GM19452 (cell line): ENCODE measurements around the gene APRT.
"Not testable (repeated sequence)": the region's sequence is repeated elsewhere in the genome, so short reads cannot be mapped to it uniquely, and the experiment has no call there.

ENCODE experiments used
- ATAC-seq: cut with Tn5 transposase; IDR thresholded peaks from one replicate; pipeline ENCODE4 v1.9.1; 2021; ENCODE audit not compliant: unreplicated experiment

APRT gene

DNA sequence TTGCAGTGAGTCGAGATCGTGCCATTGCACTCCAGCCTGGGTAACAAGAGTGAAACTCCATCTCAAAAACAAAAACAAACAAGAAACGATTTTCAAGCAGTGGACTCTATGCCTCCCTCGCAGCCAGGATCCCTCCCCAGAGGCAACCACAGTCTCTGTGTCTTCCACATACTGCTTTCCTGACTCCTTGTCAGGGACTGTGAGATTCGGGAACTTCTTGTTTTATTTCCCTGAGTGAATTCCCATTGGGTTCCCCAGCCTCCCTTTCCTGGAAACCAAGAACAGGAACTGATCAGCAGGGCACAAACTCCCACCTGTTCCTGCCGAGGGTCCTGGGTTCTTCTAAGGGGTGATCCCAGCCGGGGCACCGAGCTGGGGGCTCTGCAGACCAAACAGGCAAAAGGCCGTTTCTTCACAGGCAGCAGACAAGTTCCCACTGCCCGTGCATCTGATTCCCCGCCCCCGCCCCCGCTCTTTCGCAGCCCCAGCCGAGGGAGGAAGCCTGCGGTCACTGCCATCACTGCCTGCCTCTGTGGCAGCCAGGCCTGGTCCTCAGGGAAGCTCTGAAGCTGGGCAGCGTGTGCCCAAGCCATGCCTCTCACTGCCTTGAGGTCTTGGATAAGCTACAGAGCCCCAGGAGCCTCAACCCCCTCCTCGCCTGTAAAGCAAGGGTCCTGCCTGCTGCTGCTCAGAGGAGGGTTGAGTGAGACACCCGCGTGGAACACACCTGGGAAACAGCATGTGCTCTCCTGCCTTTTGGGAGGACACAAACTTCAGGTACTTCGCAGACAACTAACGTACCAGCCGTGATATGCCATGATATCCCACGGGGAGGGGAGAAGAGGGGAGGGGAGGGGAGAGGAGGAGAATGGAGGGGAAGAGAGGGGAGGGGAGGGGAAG is 21.2 kb downstream of the APRT start:
- ATAC-seq, result no peak

DNA sequence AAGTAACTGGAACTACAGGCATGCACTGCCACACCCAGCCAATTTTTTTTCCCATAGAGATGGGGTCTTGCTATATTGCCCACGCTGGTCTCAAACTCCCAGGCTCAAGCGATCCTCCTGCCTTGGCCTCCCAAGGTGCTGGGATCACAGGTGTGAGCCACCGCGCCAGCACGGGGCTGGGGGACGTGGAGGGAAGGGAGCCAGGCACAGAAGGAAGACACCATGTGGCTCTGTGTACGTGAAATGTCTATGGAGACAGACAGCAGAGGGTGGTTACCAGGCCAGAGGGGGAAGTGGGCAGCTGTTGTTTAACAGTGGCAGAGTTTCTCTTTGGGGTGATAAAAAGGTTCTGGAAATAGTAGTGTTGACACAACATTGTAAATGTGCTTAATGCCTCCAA is 22.1 kb downstream of the APRT start:
- no peak for ATAC-seq

GRCh38 chr16:88788749-88789148 is 23.0 kb downstream of the APRT start:
- not testable (repeated sequence) for ATAC-seq

GRCh38 chr16:88787579-88788314 is 24.0 kb downstream of the APRT start:
- no peak for ATAC-seq

DNA sequence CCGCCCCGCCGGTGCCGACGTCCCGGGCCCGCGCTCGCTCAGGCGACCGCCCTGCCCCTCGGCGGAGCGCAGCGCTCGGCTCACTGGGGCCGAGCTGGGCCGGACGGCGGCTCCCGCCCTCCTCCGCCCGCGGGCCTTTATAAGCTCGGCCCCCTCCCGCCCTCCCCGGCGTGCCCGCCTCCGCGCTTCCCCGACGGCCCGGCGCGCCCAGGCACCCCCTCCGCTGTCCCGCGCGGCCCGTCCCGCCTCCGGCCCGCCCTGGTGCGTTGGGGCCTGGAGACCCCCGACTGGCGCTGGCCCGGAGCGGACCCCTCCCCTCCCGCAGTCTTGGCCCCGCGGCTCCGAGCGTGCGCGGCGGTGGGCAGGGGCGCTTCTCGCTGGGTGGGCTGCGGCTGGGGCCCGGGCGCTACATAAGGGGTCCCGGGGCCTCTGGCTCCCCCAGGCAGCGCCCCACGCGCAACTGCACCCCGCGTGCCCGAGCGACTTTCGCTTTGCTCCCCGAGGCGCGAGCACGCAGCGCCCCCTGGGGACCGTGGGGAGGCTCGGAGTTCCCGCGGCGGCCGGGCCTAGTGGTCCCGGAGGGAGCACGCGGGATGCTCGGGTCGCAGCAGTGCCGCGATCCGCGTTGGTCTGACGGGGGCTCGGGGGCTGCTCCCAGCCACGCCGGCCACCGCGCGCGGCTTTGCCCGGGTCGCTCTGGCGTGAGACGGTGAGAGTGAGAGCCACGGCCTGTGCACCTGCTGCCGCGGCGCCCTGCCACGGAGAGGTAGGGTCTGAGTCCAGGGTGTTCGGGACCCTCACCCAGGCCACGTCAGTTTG is 26.4 kb downstream of the APRT start, which contains the start of gene PIEZO1:
PIEZO1 (minus strand) TSS at position 115 of the 819 bp plus-strand sequence. CDS start 256 bp downstream, outside the sequence.
- no peak for ATAC-seq

DNA sequence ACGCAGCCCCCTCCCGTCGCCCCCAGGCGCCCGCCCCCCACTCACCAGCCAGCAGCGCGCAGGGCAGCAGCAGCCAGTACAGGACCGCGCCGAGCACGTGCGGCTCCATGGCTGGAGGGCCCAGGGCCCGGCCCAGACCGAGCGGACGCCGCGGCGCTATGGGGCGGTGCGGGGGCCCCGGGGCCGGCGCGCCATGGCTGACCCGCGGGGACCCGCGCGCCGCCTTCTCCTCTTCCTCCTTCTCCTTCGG is 26.9 kb downstream of the APRT start:
- ATAC-seq, result no peak

DNA sequence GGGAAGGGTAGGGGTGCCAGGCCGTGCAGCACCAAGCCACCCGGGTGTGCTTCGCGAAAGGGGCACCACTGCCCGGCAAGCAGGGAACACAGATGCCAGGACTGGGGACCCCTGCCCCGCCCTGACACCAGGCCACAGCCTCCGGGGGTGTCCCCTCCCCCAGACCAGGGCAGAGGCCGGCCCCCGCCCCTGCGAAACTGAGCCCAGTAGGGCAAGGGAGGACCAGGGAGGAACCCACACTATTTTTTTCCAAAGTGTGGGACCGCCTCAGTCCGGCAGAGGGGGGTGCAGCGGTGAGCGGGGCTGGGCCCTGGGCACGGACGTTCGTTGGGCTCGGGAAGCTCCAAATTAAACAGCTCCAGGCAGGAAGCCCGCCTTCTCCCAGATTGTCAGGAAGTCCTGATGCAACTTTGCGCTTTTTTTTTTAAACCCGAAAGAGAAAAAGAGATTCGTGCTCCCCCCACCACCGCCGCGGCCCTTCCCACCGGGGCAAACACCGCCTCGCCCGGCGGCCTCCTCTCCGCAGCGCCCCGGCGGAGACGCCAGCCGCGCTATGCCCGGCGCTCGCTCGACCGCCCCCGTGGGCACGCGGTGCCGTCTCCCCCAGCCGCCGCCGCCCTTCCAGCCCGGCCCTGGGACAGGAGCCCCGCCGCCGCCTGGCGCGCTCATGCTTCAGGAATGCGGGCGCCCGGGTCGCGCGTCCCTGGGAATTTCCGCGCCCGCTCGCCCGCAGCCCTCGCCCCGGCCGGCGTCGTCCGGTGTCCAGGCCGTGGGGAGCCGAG is 27.5 kb downstream of the APRT start:
- no peak for ATAC-seq

DNA sequence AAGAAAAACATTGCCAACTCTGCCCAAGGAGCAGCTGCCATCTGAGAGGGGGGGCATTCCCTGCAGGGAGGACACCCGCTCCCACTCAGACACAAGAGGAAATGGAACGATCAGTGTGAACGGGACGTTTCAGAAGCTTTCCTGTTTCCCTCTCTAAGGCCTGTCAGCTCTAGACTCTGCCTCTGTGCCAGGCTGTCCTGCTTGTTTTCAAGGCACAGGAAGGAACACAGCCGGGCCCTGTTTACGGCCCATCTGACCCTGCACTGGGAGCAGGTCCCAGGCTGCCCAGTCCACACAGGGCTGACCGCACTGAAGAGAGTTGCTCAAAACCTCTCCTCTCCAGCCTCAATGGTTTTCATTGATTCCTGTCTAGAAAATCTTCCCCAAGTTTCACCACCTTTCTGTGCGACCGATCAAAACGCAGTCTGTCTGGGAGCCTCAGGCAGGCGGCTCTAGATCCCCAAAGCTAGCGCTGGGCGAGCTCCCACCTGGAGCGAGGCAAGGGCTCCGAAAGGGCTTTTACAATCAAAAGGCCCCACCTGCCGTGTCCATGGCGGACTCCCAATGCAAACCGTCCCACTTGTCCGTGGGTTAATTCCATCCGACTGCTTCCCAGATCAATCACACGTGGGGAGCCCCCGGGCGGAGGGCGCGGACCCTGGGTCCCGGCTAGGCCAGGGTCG is 28.2 kb downstream of the APRT start:
- ATAC-seq, result no peak

GRCh38 chr16:88782454-88783390 is 29.0 kb downstream of the APRT start:
- no peak for ATAC-seq

DNA sequence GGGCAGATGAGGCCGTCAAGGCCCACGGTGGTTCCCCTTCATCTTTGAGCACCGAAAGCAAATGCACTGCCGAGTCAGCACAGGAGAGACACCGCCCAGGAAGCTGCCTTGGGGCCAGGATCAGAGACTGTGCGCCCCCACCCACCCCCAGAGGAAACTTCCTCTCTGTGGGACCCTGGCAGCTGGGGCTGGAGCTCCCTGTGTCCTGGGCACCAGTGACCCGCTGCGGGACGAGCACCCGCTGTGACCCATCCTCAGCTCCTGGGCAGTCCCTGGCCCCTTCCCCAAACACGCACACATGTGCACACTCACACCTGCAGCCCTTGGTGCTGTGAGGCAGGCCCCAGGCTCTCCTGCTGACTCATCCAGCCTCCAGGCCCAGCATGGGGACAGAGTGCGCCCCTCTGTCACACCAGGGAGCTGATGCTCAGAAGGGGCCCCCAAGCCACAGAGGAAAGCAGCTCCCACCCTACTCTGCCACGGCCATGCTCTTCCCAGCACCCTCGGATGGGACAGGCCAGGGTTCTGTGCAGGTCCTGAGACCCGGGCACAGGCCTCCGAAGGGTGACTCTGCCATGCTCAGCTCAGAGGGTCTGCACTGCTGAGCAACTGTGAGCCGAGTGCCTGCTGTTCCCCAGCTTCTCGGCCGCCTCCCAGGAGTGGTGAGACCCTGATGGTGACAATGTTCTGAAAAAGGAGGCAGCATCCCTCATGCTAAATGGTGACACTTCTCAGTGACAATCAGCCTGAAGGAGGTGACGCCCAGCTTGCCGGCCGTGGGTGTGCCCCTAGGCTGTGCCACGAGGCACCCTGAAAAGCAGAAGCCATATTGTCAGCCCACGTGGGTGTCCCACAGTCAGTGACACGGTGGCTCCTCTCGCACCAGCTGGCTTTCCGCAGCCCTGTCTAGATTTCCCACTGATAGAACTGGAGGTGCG is 30.3 kb downstream of the APRT start:
- ATAC-seq, result no peak

DNA sequence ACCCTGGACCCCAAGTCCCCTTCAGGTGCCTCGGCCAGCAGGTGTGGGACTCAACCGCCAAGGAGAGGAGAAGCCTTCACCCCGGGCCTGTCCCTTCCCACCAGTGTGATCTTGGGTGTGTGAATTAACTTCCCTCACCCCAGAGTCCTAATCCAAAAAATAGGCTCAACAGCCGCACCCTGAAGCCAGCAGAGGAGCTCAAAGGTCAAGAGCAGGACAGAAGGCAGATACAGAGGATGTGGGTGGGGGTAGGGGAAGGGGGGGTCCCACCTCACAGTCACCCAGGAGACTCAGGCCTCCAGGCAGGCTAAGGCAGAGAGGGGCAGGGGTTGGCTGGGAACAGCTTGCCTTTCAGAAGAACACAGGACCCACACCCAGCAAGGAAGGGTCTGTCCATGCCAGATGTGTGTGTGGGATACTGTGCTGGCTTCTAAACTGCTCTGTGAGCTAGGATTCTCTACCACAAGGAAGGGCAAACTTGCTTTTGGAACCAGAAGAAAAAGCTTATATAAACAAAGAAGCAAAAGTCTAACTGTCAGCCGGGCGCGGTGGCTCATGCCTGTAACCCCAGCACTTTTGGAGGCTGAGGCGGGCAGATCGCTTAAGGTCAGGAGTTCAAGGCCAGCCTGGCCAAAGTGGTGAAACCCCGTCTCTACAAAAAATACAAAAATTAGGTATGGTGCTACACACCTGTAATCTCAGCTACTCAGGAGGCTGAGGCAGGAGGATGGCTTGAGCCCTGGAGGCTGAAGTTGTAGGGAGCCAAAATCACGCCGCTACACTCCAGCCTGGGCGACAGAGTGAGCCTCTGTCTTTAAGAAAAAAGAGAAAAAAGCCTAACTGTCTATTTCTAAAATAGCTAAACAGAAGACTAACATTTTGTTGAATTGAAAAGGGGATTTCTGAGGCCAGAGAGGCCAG is 31.3 kb downstream of the APRT start:
- ATAC-seq, result no peak

- no peak for ATAC-seq
Measured at GRCh38 chr16:88779406-88780141, 32.2 kb downstream of the APRT start.

- ATAC-seq, result no peak
Measured at GRCh38 chr16:88778541-88779065, 33.1 kb downstream of the APRT start.

GRCh38 chr16:88778271-88778525 is 33.5 kb downstream of the APRT start:
- ATAC-seq, result no peak

- ATAC-seq, result no peak
Measured at GRCh38 chr16:88777471-88778270, 34.1 kb downstream of the APRT start.
